Panc1 (cell line): ENCODE data around the gene XPNPEP1. TPM values are rescaled to one million over a fixed set of nuclear protein-coding genes. Genes with fewer than 3 reads are reported as not detected.

Experiments
- ATAC-seq: fragments of 200-7000 bp; cut with Tn5 transposase; 2 replicates; pipeline ENCODE4 v1.9.1; 2020; ENCODE audit warnings: mild to moderate bottlenecking, moderate library complexity
- BruUV-seq: library from RNA; stranded (reverse); fragments of 400-500 nt; replicated peaks from 2 replicates; lab custom pipeline; 2021; lab: Mats Ljungman, UMichigan
- CTCF ChIA-PET: fragments of 300-600 bp; sonication (Branson Sonifier 250); formaldehyde crosslinking; loops from one replicate; lab custom pipeline; 2022; ENCODE audit warnings: antibody characterized with exemption; lab: Charles Lee
- POLR2A ChIA-PET: fragments of 300-600 bp; sonication (Branson Sonifier 250); formaldehyde crosslinking; loops from one replicate; lab custom pipeline; 2022; ENCODE audit warnings: antibody characterized with exemption; lab: Charles Lee
- DNase-seq: peaks from one replicate; pipeline ENCODE4 v3.0.0-alpha.2; 2010; ENCODE audit warnings: low read depth, low spot score
- H3K27ac ChIP-seq: 2 replicates; pipeline ENCODE4 v1.5.1; 2011; ENCODE audit warnings: mild to moderate bottlenecking, low read length, inconsistent platforms
- H3K27me3 ChIP-seq: fragments of 200-500 bp; sonication (Bioruptor generic); 2 replicates; pipeline ENCODE4 v1.6.0; 2014; ENCODE audit warnings: low read length, inconsistent platforms; ENCODE audit not compliant: control insufficient read depth, insufficient read depth
- H3K36me3 ChIP-seq: fragments of 200-500 bp; sonication (Bioruptor generic); 2 replicates; pipeline ENCODE4 v1.5.1; 2014; ENCODE audit warnings: inconsistent platforms, mild to moderate bottlenecking, low read length, moderate library complexity; ENCODE audit not compliant: control insufficient read depth, insufficient read depth
- H3K4me1 ChIP-seq: 2 replicates; pipeline ENCODE4 v1.5.1; 2011; ENCODE audit warnings: inconsistent platforms, mild to moderate bottlenecking, low read length, moderate library complexity; ENCODE audit not compliant: control insufficient read depth, insufficient read depth
- H3K4me3 ChIP-seq, 2 experiments: 2 replicates each; pipeline ENCODE4 v1.5.1; 2011 to 2012; ENCODE audit warnings: low read depth in 2 of 2, low read length in 2 of 2, mild to moderate bottlenecking in 2 of 2, inconsistent platforms in 1 of 2, moderate library complexity in 1 of 2
- H3K9me3 ChIP-seq: fragments of 200-500 bp; sonication (Bioruptor generic); 2 replicates; pipeline ENCODE4 v1.5.1; 2014; ENCODE audit warnings: low read depth, mild to moderate bottlenecking, inconsistent platforms, low read length, moderate library complexity; ENCODE audit not compliant: control insufficient read depth, insufficient read depth
- CTCF ChIP-seq: fragments of 450-650 bp; IDR thresholded peaks from 2 replicates; pipeline ENCODE4 v1.5.1; 2017; ENCODE audit warnings: mild to moderate bottlenecking
- POLR2AphosphoS5 ChIP-seq: IDR thresholded peaks from 2 replicates; pipeline ENCODE4 v1.6.1; 2012; ENCODE audit warnings: mild to moderate bottlenecking, low read depth, low read length, moderate library complexity
- REST ChIP-seq, 2 experiments: IDR thresholded peaks; 2 replicates each; pipeline ENCODE4 v1.6.1; 2011 to 2012; ENCODE audit warnings: low read depth in 2 of 2, control low read depth in 1 of 2, low read length in 1 of 2, mild to moderate bottlenecking in 1 of 2, moderate library complexity in 1 of 2; ENCODE audit not compliant: insufficient read depth in 1 of 2
- SIN3A ChIP-seq: IDR thresholded peaks from 2 replicates; pipeline ENCODE4 v1.6.1; 2012; ENCODE audit warnings: low read depth, mild to moderate bottlenecking, low read length, moderate library complexity, borderline replicate concordance; ENCODE audit not compliant: insufficient read depth
- TCF7L2 ChIP-seq: IDR thresholded peaks from 2 replicates; pipeline ENCODE4 v1.6.1; 2011; ENCODE audit warnings: mild to moderate bottlenecking, low read depth, low read length, inconsistent platforms
- in situ Hi-C: cut with HindIII; loops from 2 replicates; pipeline ENCODE4 v1.10.0; 2016; ENCODE audit warnings: low sequenced_read_pairs, low pct_unique_long_range_greater_than_20kb
- intact Hi-C: fragments of 100-400 bp; cut with micrococcal nuclease; formaldehyde crosslinking; loops from one replicate; pipeline ENCODE4 v1.10.0; 2022; ENCODE audit not compliant: unreplicated experiment
- total RNA-seq: library from RNA; stranded (reverse); gene quantifications from one replicate; pipeline ENCODE4 v1.2.1, GENCODE V29; 2021; ENCODE audit not compliant: unreplicated experiment

The XPNPEP1 gene
- total RNA-seq, 1 experiment from 2014 or later: 61.2 TPM

- POLR2A ChIA-PET: interaction anchor here (0.6 kb wide), 1 partner anchor 14 kb away, joined by 3 read pairs; no protein-coding TSS in a partner anchor
Observed at GRCh38 chr10:109953766-109954165, 30.5 kb upstream of the XPNPEP1 start.

GRCh38 chr10:109952526-109952925 lies 29.2 kb upstream of the XPNPEP1 start:
- no peaks in the 10 kb centered on the region for H3K9me3 ChIP-seq
- H3K27ac ChIP-seq: no peak overlapping the region
- no peak for TF ChIP-seq SIN3A
- no peak for TF ChIP-seq REST (IDR thresholded peaks at IDR 0.05; ENCODE audit: insufficient read depth in 1 of 2, low read depth in 2 of 2, low read length in 1 of 2)
- no peak for TF ChIP-seq TCF7L2
- TF ChIP-seq POLR2AphosphoS5: no peak
- no peak for TF ChIP-seq CTCF
- in situ Hi-C loops: no loop called here
- DNase-seq (no peak), ATAC-seq (no peak)
- intact Hi-C loops: no loop called here
- POLR2A ChIA-PET: no interaction called here
- BruUV-seq: no TSS peak
- H3K36me3 ChIP-seq: no peaks in the 10 kb centered on the region
- H3K27me3 ChIP-seq: no peaks in the 10 kb centered on the region; the same call in 1 of the 2 replicates
- CTCF ChIA-PET: interaction anchor here (0.5 kb wide), 1 partner anchor 62 kb away, joined by 5 read pairs; no protein-coding TSS in a partner anchor
- H3K4me1 ChIP-seq: no peaks in the 10 kb centered on the region
- H3K4me3 ChIP-seq: no peak overlapping the region

More at GRCh38 chr10:109953766-109954165, 30.5 kb upstream of the XPNPEP1 start:
- CTCF ChIA-PET: no interaction called here
- DNase-seq (no peak), ATAC-seq (no peak)
- intact Hi-C loops (no loop called here), in situ Hi-C loops (no loop called here)
- Histone ChIP-seq H3K36me3 (no peaks in the 10 kb centered on the region), H3K9me3 (no peaks in the 10 kb centered on the region), H3K27me3 (no peaks in the 10 kb centered on the region; the same call in 1 of the 2 replicates), H3K27ac (no peak overlapping the region), H3K4me1 (no peaks in the 10 kb centered on the region), H3K4me3 (no peak overlapping the region)
- TF ChIP-seq TCF7L2 (no peak), CTCF (0 out of 2 replicates have a peak, but pooled peaks have one; percentile 6)
- no TSS peak for BruUV-seq
